ENCODE measurements around the gene HOXB3. TPM values are rescaled to one million over a fixed set of nuclear protein-coding genes. Genes with fewer than 3 reads are reported as not detected.

HOXB3 gene
- total and polyA plus RNA-seq, 2 of the 13 experiments (the other 11 are each of a cell fraction or from before 2014, with no cell fraction given), result not detected

GRCh38 chr17:48554412-48555257, 35.4 kb downstream of the HOXB3 start:
- BruUV-seq (replicated peaks), result no TSS peak
- H3K36me3 ChIP-seq (replicated peaks in 1 of 2; ENCODE audit: control insufficient read depth in 1 of 2, insufficient read depth in 2 of 2, low read length in 2 of 2), result no peaks in the 10 kb centered on the region
- no peaks in the 10 kb centered on the region for H3K9me3 ChIP-seq (ENCODE audit: low read length)
- ChIA-PET CTCF (ENCODE audit: low intra/inter-chr PET ratio, low total read pairs) (no interaction called here), POLR2A (no interaction called here)
- no peak overlapping the region for H2AFZ ChIP-seq (ENCODE audit: low read length)
- FAIRE-seq (no peak), ATAC-seq (no peak), DNase-seq (ENCODE audit: low spot score) (no peak)
- 36% methylated on average over 44 of the region's 44 CpGs for WGBS (ENCODE audit: low lambda C conversion rate)
- intact Hi-C loops (cut with micrococcal nuclease; ENCODE audit: unreplicated experiment) (no loop called here), in situ Hi-C loops (cut with HindIII; ENCODE audit: extremely low pct_ligation_motif_present, low pct_unique_long_range_greater_than_20kb) (no loop called here)
- H3K27ac ChIP-seq (ENCODE audit: extremely low read length, insufficient read depth, low read length), result no peak overlapping the region
- H3K4me1 ChIP-seq (ENCODE audit: insufficient read depth, low read length), result no peaks in the 10 kb centered on the region
- H3K4me2 ChIP-seq (ENCODE audit: low read depth, low read length), result no peak overlapping the region
- no peak overlapping the region for H3K9ac ChIP-seq (ENCODE audit: insufficient read depth, low read depth, low read length)
- H4K20me1 ChIP-seq (ENCODE audit: insufficient read depth, low read length), result no peaks in the 10 kb centered on the region; the same call in 1 of the 2 replicates
- no peak overlapping the region for H3K4me3 ChIP-seq (replicated peaks in 1 of 3; ENCODE audit: insufficient read depth in 1 of 3, low read depth in 2 of 3, low read length in 3 of 3)
- no peaks in the 10 kb centered on the region for H3K79me2 ChIP-seq (ENCODE audit: insufficient read depth, low read length)
- TF ChIP-seq CCDC6 (CRISPR knock-in tag; IDR thresholded peaks at IDR 0.05) (no peak), THAP11 (CRISPR knock-in tag; IDR thresholded peaks at IDR 0.05) (no peak), WIZ (CRISPR knock-in tag; IDR thresholded peaks at IDR 0.05) (no peak), HNRNPLL (IDR thresholded peaks at IDR 0.05; ENCODE audit: low read depth, low read length, poor library complexity, severe bottlenecking) (peak; percentile 19), ZNF772 (CRISPR knock-in tag; IDR thresholded peaks at IDR 0.05) (no peak), ZNF589 (CRISPR knock-in tag; conservative IDR thresholded peaks at IDR 0.05) (no peak), EZH2 (conservative IDR thresholded peaks at IDR 0.05; ENCODE audit: low read depth, low read length) (peak; percentile 90; the same call in 1 of the 2 replicates), TARDBP (CRISPR knock-in tag; IDR thresholded peaks at IDR 0.05) (no peak), SSRP1 (CRISPR knock-in tag; IDR thresholded peaks at IDR 0.05) (no peak)
- peaks cover 33 to 94% of the 10 kb centered on the region in 2 experiments for H3K27me3 ChIP-seq (ENCODE audit: control insufficient read depth in 1 of 2, insufficient read depth in 2 of 2, low read length in 2 of 2)

GRCh38 chr17:48553826-48554225, 36.2 kb downstream of the HOXB3 start:
- H3K9ac ChIP-seq (ENCODE audit: insufficient read depth, low read depth, low read length), result no peak overlapping the region
- CTCF ChIA-PET (ENCODE audit: low intra/inter-chr PET ratio, low total read pairs), result no interaction called here
- BruUV-seq (replicated peaks), result no TSS peak
- peaks cover 28 to 92% of the 10 kb centered on the region in 2 experiments for H3K27me3 ChIP-seq (ENCODE audit: control insufficient read depth in 1 of 2, insufficient read depth in 2 of 2, low read length in 2 of 2)
- H4K20me1 ChIP-seq (ENCODE audit: insufficient read depth, low read length), result no peaks in the 10 kb centered on the region; the same call in 1 of the 2 replicates
- DNase-seq (ENCODE audit: low spot score), result no peak
- WGBS (ENCODE audit: low lambda C conversion rate), result 0% methylated on average over 1 of the region's 1 CpG
- H3K36me3 ChIP-seq (replicated peaks in 1 of 2; ENCODE audit: control insufficient read depth in 1 of 2, insufficient read depth in 2 of 2, low read length in 2 of 2), result no peaks in the 10 kb centered on the region
- H2AFZ ChIP-seq (ENCODE audit: low read length), result no peak overlapping the region
- in situ Hi-C loops (cut with HindIII; ENCODE audit: extremely low pct_ligation_motif_present, low pct_unique_long_range_greater_than_20kb) (no loop called here), intact Hi-C loops (cut with micrococcal nuclease; ENCODE audit: unreplicated experiment) (no loop called here)
- POLR2A ChIA-PET, result no interaction called here
- H3K79me2 ChIP-seq (ENCODE audit: insufficient read depth, low read length), result no peaks in the 10 kb centered on the region
- H3K27ac ChIP-seq (ENCODE audit: extremely low read length, insufficient read depth, low read length), result no peak overlapping the region
- no peaks in the 10 kb centered on the region for H3K9me3 ChIP-seq (ENCODE audit: low read length)
- no peaks in the 10 kb centered on the region for H3K4me1 ChIP-seq (ENCODE audit: insufficient read depth, low read length)
- no peak for ATAC-seq
- no peak overlapping the region for H3K4me2 ChIP-seq (ENCODE audit: low read depth, low read length)
- H3K4me3 ChIP-seq (replicated peaks in 1 of 3; ENCODE audit: insufficient read depth in 1 of 3, low read depth in 2 of 3, low read length in 3 of 3), result no peak overlapping the region
- FAIRE-seq, result no peak
- TF ChIP-seq ZFP90 (CRISPR knock-in tag; IDR thresholded peaks at IDR 0.05; ENCODE audit: borderline replicate concordance) (no peak), ZNF296 (CRISPR knock-in tag; conservative IDR thresholded peaks at IDR 0.05) (no peak), ATAD3A (CRISPR knock-in tag; IDR thresholded peaks at IDR 0.05) (no peak), ZNF605 (CRISPR knock-in tag; IDR thresholded peaks at IDR 0.05) (no peak), GZF1 (CRISPR knock-in tag; IDR thresholded peaks at IDR 0.05) (no peak), ZNF335 (CRISPR knock-in tag; IDR thresholded peaks at IDR 0.05) (no peak), TOE1 (CRISPR knock-in tag; IDR thresholded peaks at IDR 0.05) (no peak), CHD4 (IDR thresholded peaks at IDR 0.05; ENCODE audit: borderline replicate concordance, low read length) (no peak), NONO (IDR thresholded peaks at IDR 0.05) (no peak), NONO (CRISPR knock-in tag; conservative IDR thresholded peaks at IDR 0.05) (no peak), ZNF552 (CRISPR knock-in tag; IDR thresholded peaks at IDR 0.05; ENCODE audit: borderline replicate concordance) (no peak), ZNF350 (CRISPR knock-in tag; IDR thresholded peaks at IDR 0.05; ENCODE audit: borderline replicate concordance, low read depth) (no peak), RARG (CRISPR knock-in tag; IDR thresholded peaks at IDR 0.05; ENCODE audit: low read depth) (no peak), HOXA5 (CRISPR knock-in tag; IDR thresholded peaks at IDR 0.05) (no peak)
